ENCODE data around the gene ANKRD31. TPM values are rescaled to one million over a fixed set of nuclear protein-coding genes. Genes with fewer than 3 reads are reported as not detected.

Gene ANKRD31
- total RNA-seq, 1 experiment from 2014 or later, result 0.15 TPM

DNA sequence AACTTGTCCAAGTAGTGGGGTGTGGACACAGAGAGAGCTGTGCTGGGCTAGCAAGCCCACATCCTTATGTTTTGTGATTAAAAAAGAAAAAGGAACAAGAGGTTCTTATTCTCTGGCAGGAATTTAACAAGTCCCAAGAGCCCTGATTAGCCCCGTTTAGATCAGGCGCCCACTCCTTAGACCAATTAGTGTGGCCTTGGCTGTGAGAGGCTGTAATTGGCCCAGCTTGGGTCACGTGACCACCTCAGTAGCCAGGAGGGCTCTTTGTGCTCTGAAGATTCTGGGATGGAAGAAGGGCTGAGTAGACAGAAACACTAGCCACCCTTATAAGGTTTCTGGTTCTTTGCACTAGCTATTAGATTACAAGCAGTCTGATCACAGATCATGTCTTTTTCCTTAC, 215.5 kb downstream of the ANKRD31 start:
- H3K4me1 ChIP-seq (ENCODE audit: insufficient read depth, low read length, poor library complexity, severe bottlenecking), result peaks cover 4% of the 10 kb centered on the region
- POLR2A ChIA-PET (ENCODE audit: low non-redundant PET), result no interaction called here
- intact Hi-C loops (cut with micrococcal nuclease; ENCODE audit: unreplicated experiment), result no loop called here
- no TSS peak for BruUV-seq (replicated peaks)
- H3K27me3 ChIP-seq (replicated peaks; ENCODE audit: insufficient read depth, low read depth, low read length, poor library complexity), result no peaks in the 10 kb centered on the region
- DNase-seq (ENCODE audit: low spot score), result peak; percentile 74
- H3K9me3 ChIP-seq (ENCODE audit: low read depth, low read length, poor library complexity, severe bottlenecking), result no peaks in the 10 kb centered on the region
- H3K4me3 ChIP-seq (ENCODE audit: low read depth, low read length, poor library complexity, severe bottlenecking), result no peak overlapping the region
- CTCF ChIA-PET, result no interaction called here
- H3K36me3 ChIP-seq (ENCODE audit: insufficient read depth, low read length, poor library complexity, severe bottlenecking), result no peaks in the 10 kb centered on the region
- H3K27ac ChIP-seq (ENCODE audit: low read depth, low read length, poor library complexity, severe bottlenecking), result no peak overlapping the region
- TF ChIP-seq EZH2 (IDR thresholded peaks at IDR 0.05; ENCODE audit: borderline replicate concordance, low read depth, low read length, poor library complexity, severe bottlenecking), result no peak
- TF ChIP-seq, protein P1, sequence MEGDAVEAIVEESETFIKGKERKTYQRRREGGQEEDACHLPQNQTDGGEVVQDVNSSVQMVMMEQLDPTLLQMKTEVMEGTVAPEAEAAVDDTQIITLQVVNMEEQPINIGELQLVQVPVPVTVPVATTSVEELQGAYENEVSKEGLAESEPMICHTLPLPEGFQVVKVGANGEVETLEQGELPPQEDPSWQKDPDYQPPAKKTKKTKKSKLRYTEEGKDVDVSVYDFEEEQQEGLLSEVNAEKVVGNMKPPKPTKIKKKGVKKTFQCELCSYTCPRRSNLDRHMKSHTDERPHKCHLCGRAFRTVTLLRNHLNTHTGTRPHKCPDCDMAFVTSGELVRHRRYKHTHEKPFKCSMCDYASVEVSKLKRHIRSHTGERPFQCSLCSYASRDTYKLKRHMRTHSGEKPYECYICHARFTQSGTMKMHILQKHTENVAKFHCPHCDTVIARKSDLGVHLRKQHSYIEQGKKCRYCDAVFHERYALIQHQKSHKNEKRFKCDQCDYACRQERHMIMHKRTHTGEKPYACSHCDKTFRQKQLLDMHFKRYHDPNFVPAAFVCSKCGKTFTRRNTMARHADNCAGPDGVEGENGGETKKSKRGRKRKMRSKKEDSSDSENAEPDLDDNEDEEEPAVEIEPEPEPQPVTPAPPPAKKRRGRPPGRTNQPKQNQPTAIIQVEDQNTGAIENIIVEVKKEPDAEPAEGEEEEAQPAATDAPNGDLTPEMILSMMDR (conservative IDR thresholded peaks at IDR 0.05; ENCODE audit: low read depth, low read length), result no peak

DNA sequence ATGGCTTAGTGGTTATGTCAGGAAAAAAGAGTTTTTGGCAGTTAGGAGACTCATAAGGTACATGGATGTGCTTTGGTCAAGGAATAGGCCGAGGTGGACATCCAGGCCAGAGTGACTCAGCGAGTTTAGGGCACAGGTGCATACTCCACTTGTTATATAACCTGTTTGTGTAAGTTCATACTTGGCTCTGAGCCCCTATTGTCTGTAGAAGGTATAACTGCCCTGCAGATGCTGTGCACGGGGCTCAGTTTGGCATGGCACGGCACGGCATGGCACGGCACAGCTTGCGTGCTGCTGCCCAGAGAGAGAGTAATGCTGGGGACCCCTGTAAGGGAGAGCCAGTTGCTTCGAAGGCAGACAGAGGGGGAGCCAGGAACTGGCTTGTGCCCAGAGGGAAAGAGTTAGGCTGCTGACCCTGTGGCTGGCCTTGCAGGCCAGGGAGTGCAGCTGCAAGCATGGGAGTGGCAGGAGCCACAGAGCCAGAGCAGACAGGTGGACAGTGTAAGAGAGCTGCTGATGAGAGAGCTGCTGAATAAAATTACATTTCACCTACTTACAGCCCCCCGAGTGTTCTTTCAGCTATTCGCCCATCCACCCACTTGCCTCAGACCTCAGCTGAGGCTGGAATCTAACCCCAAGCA, 216.5 kb downstream of the ANKRD31 start:
- TF ChIP-seq, protein P1 (conservative IDR thresholded peaks at IDR 0.05; ENCODE audit: low read depth, low read length), result no peak
- no peak for TF ChIP-seq EZH2 (IDR thresholded peaks at IDR 0.05; ENCODE audit: borderline replicate concordance, low read depth, low read length, poor library complexity, severe bottlenecking)
- DNase-seq (ENCODE audit: low spot score), result no peak
- Histone ChIP-seq H3K4me1 (ENCODE audit: insufficient read depth, low read length, poor library complexity, severe bottlenecking) (peaks cover 4% of the 10 kb centered on the region), H3K36me3 (ENCODE audit: insufficient read depth, low read length, poor library complexity, severe bottlenecking) (no peaks in the 10 kb centered on the region), H3K9me3 (ENCODE audit: low read depth, low read length, poor library complexity, severe bottlenecking) (no peaks in the 10 kb centered on the region), H3K27ac (ENCODE audit: low read depth, low read length, poor library complexity, severe bottlenecking) (no peak overlapping the region), H3K27me3 (replicated peaks; ENCODE audit: insufficient read depth, low read depth, low read length, poor library complexity) (no peaks in the 10 kb centered on the region), H3K4me3 (ENCODE audit: low read depth, low read length, poor library complexity, severe bottlenecking) (no peak overlapping the region)
- intact Hi-C loops (cut with micrococcal nuclease; ENCODE audit: unreplicated experiment), result no loop called here
- ChIA-PET POLR2A (ENCODE audit: low non-redundant PET) (no interaction called here), CTCF (no interaction called here)
- BruUV-seq (replicated peaks), result no TSS peak

DNA sequence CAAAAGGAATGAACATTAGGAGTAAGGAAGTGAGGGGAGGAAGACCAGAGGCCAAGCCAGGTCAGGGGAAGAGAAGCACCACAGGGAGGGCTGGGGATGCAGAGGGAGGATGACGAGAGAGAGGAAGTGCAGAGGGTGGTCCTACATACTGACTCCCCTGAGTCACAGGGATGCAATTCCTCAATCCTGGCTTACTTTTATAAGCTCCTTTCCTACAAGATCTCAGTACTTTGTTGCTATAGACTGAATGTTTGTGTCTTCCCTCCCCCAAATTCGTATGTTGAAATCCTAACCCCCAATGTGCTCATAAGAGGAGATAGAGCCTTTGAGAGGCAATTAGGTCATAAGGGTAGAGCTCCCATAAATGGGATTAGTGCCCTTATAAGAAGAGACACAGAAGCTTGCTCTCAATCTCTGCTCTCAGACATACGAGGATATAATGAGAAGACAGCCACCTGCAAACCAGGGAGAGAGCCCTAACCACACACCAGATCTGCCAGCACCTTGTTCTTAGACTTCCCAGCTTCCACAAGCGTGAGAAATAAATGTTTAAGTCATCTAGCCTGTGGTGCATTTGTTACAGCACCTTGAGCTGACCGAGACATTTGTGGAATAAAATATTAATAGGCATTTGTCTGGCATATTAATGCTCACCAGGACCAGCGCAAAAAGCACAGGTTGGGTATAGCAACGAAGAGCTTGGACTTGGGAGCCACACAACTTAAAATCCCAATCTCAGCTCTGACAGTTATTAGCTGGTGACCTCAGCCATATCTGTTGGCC, 217.7 kb downstream of the ANKRD31 start:
- TF ChIP-seq, protein P1 (conservative IDR thresholded peaks at IDR 0.05; ENCODE audit: low read depth, low read length), result no peak
- no peak for TF ChIP-seq EZH2 (IDR thresholded peaks at IDR 0.05; ENCODE audit: borderline replicate concordance, low read depth, low read length, poor library complexity, severe bottlenecking)
- no peak overlapping the region for H3K4me3 ChIP-seq (ENCODE audit: low read depth, low read length, poor library complexity, severe bottlenecking)
- H3K9me3 ChIP-seq (ENCODE audit: low read depth, low read length, poor library complexity, severe bottlenecking), result no peaks in the 10 kb centered on the region
- ChIA-PET POLR2A (ENCODE audit: low non-redundant PET) (no interaction called here), CTCF (interaction anchor here (0.5 kb wide), 1 partner anchor 31 kb away, joined by 3 read pairs; no protein-coding TSS in a partner anchor)
- H3K36me3 ChIP-seq (ENCODE audit: insufficient read depth, low read length, poor library complexity, severe bottlenecking), result no peaks in the 10 kb centered on the region
- no peaks in the 10 kb centered on the region for H3K27me3 ChIP-seq (replicated peaks; ENCODE audit: insufficient read depth, low read depth, low read length, poor library complexity)
- BruUV-seq (replicated peaks), result no TSS peak
- DNase-seq (ENCODE audit: low spot score), result no peak
- peaks cover 4% of the 10 kb centered on the region for H3K4me1 ChIP-seq (ENCODE audit: insufficient read depth, low read length, poor library complexity, severe bottlenecking)
- H3K27ac ChIP-seq (ENCODE audit: low read depth, low read length, poor library complexity, severe bottlenecking), result no peak overlapping the region
- intact Hi-C loops (cut with micrococcal nuclease; ENCODE audit: unreplicated experiment), result no loop called here

Other genes with a start within 250 kb of the ANKRD31 start
- 1.9 and 2.5 TPM in 2 replicates for gene GCNT4, start 184.3 kb downstream of the ANKRD31 start, total RNA-seq (2021)
- gene HMGCR, start 100.3 kb upstream of the ANKRD31 start, total RNA-seq (2021), result 127 and 168 TPM in 2 replicates

Data from A673 (cell line).